GM18870 (cell line): Measurements from ENCODE around the gene HTT.
"Not testable (repeated sequence)": the region's sequence is repeated elsewhere in the genome, so short reads cannot be mapped to it uniquely, and the experiment has no call there.

Experiments
- ATAC-seq: cut with Tn5 transposase; IDR thresholded peaks from one replicate; pipeline ENCODE4 v1.9.1; 2021; ENCODE audit warnings: moderate library complexity; ENCODE audit not compliant: unreplicated experiment

HTT gene

DNA sequence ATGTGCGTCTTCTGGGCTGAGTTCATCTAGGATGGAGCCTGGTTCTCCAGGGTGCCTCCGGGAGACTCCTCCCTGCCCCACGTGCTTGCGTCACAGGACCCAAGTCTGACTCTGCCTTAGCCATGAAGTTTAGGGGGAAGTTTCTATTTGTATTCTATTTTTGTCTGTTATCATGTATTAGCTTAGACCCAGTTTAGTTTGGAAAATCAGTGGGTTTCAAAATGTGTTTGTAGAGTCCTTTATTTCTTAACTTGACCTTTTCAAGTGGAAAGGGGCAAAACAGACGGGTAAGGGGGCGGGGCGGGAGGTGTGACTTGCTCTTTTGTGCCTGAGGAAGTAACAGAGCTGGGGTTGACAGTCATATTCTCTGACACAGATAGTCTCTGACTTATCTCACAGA, 86.0 kb downstream of the HTT start:
- no peak for ATAC-seq

DNA sequence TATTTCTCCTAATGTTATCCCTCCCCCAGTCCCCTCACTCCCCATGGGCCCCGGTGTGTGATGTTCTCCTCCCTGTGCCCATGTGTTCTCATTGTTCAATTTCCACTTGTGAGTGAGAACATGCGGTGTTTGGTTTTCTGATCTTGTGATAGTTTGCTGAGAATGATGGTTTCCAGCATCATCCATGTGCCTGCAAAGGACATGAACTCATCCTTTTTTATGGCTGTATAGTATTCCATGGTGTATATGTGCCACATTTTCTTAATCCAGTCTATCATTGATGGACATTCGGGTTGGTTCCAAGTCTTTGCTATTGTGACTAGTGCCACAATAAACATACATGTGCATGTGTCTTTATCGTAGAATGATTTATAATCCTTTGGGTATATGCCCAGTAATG, 86.6 kb downstream of the HTT start:
- not testable (repeated sequence) for ATAC-seq

DNA sequence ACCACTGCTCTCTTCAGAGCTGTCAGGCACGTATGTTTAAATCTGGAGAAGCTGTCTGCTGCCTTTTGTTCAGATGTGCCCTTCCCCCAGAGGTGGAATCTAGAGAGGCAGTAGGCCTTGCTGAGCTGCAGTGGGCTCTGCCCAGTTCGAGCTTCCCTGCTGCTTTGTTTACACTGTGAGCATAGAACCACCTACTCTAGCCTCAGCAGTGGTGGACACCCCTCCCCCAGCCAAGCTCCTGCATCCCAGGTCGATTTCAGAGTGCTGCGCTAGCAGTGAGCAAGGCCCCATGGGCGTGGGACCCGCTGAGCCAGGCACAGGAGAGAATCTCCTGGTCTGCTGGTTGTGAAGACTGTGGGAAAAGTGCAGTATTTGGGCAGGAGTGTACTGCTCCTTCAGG, 92.0 kb downstream of the HTT start:
- not testable (repeated sequence) for ATAC-seq

DNA sequence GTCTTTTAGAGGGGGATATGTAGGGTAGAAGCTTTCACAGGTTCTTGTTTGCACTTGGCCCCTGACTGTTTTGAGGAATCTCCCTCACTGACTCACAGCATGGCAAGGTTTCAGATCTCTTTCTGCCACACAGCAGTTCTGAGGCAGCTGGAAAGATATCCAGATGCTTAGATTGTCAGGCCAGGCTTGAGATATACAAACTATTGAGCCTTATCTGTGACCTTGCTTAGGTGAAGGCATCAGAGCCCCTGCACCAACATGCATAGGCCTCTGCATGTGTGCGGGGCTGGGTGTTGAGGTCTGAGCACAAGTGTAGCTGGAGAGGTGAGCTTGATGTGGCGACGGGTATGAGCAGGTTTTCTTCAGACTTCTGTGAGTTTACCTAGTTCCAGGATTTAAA, 93.5 kb downstream of the HTT start:
- ATAC-seq: no peak

DNA sequence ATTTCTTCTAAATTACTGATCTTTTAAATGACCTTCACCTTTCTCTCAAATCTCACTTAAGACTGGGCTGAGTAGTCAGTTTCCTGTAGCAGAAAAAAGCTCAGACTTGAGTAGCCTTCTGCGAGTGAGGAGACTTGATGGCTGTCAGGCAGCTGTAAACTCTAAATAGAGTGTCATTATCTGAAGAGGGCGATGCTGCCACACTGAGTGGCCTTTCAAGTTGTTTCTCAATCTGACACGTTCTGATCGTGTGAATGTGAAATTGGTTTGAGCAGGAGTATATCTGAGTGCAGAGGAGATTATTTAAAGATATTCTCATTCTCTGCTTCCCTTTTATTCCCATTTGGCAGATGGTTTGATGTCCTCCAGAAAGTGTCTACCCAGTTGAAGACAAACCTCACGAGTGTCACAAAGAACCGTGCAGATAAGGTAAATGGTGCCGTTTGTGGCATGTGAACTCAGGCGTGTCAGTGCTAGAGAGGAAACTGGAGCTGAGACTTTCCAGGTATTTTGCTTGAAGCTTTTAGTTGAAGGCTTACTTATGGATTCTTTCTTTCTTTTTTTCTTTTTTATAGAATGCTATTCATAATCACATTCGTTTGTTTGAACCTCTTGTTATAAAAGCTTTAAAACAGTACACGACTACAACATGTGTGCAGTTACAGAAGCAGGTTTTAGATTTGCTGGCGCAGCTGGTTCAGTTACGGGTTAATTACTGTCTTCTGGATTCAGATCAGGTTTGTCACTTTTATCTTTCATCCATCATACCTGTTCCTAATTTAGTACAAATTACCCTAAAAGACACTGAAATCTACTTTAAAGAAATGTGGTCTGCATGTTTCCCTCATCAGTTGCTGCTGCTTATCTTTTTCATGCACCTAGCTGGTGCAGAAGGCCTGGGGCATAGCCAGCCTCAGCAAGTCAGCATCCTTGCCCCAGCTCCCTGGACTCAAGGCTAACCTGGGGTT, 100.2 kb downstream of the HTT start:
- ATAC-seq: no peak

DNA sequence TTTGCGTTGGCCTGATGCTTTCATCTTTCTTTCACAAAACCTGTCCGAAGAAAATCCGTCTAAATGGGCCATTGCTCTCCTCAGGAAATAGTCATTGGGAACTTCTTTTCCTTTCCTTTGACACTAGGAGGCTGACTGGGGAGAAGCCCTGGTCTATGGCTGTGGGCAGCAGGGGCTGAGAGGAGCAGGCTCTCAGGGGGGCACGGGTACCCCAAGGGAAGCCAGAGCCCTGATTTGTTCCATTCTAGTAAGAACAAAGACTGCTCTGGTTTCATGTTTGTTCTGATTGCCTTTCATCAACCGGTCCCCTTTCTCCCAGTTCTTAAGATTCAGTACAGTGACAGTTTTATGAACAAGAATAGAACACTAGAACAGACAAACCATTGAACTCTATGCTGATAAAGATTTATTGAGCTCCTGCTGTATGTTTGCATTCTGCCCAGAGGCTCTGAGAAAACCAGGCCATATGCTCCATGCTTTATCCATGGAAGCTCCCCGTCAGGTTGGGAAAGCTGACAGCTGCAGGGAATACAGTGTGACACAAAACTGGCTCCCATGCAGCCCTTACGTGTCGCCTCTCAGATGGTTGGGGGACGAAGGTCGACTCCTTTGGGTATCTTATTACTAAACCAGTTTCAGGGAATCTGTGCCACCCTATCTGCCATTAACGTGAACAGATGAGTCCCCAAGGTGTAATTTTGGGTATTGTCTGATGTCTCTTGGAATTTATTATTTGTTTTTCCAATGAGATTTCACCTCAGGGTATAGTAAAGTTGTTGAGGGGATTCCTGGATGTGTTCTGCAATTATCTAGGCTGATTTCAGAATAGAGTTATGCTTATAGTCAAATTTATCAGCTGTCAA, 102.1 kb downstream of the HTT start:
- ATAC-seq: no peak

DNA sequence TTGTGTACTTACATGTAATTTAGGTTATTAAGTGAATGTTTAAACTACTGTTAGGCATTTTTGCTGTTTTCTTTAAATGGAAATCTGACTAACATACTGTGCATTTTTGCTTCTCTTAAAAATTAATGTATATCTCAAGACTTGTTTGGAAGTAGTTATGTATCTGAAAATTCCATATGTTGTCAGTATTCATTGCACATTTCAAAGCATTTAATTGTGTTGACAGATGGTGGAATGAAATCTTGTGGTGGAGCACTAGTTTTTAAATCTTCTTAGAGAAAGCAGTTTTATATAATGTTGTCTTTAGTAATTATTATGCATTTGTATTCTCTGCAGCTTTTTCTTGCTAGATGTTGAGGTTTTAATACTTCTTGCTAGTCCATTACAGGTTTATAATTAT, 102.9 kb downstream of the HTT start:
- no peak for ATAC-seq

DNA sequence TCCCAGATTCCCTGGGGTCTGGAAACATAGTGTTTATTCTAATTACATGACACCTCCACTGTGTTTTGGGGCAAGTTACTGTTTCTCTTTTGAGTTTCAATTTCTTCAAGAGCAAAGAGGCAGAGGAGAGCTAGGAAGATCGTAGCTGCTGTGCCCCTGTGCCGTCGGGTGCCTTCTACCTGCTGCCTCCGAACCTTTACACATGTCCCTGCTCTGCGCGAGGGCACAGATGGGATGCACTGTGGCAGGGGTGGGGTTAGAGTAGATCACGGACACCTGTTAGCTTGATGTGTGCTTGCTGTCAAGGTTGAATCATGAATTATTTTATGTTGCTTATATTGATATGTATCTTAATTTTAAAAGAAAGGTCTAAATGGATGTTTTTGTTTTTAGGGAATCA, 103.4 kb downstream of the HTT start:
- ATAC-seq: no peak

DNA sequence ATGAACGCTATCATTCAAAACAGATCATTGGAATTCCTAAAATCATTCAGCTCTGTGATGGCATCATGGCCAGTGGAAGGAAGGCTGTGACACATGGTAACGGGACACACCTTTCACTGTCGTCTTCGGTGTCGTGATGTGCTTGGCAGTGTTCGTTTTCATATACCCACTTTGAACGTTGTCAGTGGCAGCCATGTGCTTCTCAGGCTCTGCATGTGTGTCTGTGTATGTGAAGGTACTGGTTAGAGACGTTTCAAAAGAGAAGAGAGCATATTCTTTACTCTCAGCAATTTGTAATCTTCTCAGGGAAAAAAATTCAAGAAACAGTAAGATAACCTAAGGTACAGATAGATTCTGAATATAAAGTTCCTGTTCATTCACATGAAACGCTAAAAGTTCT, 103.9 kb downstream of the HTT start:
- ATAC-seq: no peak

DNA sequence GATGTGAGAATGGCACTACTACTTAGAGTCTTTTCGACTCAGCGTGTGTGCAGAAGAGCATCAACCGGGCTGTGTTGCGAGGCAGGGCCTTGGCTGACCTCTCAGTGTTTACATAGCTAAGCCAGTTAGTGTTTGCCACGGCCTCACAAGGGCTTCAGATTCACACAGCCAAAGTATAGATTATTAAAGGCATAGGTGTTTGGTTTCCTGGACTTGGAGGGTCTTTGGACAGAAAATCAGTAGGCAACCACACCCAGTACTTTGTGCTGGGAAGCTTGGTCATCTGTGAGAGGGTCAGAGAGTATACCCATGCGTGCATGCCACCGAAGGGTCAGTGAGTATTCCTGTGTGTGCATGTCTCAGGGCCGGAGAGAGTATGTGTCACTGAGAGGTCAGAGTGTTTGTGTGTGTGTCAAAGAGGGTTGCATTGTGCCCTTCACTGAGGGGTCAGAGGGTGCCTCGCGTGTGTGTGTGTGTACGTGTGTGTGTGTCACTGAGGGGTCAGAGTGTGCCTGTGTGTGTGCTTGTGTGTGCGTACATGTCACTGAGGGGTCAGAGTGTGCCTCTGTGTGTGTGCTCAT, 104.7 kb downstream of the HTT start:
- no peak for ATAC-seq

DNA sequence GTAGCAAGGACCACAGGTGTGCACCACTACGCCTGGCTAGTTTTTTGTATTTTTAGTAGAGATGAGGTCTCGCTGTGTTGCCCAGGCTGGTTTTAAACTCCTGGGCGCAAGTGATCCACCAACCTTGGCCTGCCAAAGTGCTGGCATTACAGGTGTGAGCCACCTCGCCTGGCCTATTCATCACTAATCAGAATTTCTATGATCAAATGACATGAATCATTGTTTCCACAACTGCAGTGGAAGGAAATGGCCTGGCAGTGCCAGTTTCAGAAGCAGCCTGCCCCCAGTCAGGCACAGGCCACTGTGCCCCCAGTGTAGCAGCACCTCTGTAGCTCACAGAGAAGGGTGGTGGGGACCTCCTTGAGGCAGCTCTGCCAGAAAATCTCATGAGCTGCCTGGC, 108.5 kb downstream of the HTT start:
- no peak for ATAC-seq

DNA sequence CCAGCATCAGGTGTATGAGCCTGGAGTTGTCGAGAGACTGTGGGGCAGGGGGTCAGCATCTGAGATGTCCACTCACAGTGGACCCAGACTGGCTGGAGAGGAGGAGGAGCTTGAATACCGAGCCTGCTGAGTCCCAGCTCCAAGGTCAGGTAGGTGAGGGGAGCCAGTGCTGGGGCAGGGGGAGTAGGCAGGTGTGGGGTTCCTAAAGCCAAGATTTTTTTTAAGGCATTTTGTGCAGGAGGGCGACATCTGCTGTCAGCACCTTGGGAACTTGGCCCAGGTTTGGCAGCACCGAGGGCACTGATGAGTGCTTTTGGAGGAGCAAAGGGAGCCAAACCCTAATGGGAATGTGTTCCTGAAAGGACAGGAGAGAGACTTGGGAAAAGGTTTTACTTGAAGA, 110.2 kb downstream of the HTT start:
- no peak for ATAC-seq

DNA sequence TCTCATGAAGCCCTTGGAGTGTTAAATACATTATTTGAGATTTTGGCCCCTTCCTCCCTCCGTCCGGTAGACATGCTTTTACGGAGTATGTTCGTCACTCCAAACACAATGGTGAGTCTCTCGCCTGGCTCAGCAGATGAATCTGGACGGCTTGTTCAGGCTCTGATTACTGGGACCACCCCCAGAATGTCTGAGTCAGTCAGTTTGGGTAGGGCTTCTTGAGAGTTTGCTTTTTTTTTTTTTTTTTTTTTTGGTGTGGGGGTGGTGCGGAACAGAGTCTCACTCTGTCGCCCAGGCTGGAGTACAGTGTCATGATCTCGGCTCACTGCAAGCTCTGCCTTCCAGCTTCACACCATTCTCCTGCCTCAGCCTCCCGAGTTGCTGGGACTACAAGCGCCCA, 112.1 kb downstream of the HTT start:
- ATAC-seq: no peak

DNA sequence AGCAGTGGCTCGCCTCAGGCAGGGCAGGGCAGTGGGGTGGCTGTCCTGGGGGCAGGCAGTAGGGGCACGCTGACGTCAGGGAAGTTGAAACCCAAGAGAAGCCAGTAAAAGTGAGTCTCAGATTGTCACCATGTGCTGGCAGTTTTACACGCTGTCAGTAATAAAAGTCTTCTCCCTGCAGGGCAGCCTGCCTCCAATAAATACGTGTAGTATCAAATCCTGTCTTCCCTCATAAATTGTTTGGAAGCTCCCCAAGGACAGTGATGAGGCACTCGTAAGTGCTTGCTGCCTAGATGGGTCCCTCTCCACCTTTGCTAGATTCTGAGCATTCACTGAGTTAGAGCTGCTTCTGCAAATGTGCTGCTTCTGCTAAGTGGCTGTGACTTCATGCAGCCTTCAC, 113.6 kb downstream of the HTT start:
- ATAC-seq: no peak

DNA sequence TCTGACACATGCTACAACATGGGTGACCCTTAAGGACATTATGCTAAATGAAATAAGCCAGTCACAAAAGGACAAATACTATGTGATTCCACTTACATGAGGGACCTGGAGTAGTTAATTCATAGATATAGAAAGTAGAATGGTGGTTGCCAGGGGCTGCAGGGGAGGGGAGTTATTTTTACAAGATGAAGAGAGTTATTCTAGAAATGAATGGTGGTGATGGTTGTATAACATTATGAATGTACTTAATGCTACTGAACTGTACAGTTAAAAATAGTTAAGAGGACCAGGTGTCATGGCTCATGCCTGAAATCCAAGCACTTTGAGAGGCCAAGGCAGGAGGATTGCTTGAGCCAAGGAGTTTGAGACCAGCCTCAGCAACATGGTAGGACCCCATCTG, 115.0 kb downstream of the HTT start:
- no peak for ATAC-seq

DNA sequence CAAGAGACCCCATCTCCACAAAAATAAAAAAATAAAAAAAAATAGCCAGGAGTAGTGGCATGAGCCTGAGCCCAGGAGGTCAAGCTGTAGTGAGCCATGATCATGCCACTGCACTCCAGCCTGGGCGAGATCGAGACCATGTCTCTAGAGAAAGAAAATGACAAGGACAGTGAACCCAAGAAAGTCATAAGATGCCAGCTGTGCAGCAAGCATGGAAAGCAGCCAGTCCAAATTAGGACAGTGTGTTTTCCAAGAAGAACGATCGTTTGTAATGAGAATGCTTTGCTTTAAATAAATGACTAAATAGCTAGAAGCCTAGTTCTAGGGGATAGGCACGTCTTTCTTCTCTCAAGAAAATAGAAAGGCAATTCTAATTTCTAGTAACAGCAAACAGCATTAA, 116.1 kb downstream of the HTT start:
- ATAC-seq: no peak

DNA sequence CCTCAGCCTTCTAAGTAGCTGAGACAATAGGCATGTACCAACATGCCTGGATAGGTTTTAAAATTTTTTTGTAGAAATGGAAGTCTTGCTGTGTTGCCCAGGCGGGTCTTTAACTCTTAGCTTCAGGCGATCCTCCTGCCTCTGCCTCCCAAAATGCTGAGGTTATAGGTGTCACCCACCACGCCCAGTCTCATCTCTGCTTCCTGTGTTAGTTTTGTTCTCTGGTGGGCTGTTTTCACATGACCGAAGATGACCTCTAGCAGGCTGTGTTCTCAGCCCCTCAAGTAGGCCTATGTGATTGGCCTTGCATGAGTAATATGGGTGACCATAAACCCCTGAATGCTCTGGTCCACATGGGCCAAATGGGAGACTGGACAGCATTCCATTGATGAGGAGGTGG, 117.7 kb downstream of the HTT start:
- ATAC-seq: no peak

DNA sequence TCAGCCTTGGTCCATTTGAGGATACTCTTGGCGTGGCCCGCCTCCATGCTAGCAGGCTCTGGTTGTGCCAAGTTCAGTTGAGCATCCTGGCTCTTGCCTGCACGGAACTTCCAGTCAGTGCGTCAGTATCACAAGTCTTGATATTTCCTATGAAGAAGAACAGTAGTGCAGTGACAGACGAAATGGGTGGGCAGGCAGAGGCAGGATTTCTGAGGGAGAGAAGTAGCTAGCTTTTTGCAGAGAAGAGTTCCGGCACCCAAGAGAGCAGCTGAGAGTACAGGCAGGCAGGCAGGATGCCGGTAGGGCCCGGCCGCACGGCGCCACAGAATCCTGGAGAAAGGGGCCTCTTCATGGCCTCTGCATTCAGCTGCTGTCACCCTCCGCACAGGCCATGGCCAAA, 118.3 kb downstream of the HTT start:
- no peak for ATAC-seq

DNA sequence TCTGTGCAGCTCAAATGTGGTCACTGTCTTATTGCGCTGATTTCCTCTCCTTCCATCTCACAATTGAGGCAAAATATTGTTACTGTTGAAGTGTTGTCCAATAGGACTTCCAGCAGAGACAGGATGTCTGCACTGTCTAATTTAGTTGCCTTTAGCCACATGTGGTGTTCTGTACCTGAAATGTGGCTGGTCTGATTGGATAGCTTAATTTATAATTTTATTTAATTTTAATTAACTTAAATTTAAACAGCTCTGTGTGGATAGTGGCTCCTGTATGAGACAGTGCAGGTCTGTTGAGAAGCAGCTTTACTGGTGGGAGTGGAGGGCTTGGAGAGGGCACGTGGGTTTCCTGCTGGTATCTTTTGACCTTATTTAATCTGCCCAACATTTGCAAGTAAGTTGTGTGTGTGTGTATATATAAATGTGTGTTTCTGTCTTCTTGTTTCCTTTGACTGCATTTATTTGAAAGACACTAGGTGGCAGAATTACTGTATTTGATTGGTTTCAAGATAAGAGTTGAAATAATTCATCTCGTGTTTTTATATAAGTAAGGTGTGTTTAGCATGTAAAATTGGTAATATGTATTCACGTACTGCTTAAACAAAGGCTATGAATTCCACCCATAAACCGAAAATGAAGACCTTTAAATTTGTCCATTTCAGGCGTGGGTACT, 119.2 kb downstream of the HTT start:
- no peak for ATAC-seq

DNA sequence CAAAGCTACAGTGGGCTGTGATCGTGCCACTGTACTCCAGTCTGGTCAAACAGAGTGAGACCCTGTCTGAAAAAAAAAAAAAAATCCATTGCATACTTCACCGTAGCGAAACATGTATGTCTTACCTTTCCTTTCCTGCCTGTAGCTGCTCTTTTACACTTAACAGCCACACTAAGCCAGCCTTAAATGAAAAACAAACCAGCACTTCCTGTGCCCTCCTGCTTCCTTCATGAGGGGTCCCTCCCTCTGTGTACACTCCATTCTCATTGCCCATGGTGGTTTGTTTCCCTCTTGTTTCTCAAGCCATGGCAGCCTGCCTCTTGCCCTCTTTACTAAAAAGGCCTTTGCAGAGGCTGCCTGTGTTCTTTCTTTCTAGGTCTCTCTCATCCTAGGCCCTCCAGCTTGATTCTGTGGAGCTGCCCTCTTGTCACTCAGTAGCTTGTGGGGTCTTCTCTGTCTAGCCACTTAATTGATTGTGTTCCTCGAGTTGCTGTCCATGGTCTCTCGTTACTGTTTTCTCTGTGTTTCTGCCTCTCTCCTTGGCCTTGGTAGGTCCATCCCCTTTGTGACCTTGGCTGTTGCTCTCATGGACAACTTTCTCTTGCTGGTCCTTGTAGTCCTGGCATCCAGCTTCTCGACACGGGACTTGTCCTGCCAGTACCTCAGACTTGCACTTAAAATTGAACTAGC, 122.3 kb downstream of the HTT start:
- ATAC-seq: no peak
